ENCODE data around the gene WDR7. TPM values are rescaled to one million over a fixed set of nuclear protein-coding genes. Genes with fewer than 3 reads are reported as not detected.

WDR7 gene
- total and polyA plus RNA-seq, 2 of the 4 experiments (the other 2 are of a cell fraction): 3.7 to 23.3 TPM

- no peak for ATAC-seq (ENCODE audit: low read depth)
- no peaks in the 10 kb centered on the region for H3K79me1 ChIP-seq (ENCODE audit: low read depth in 1 of 2, low read length in 2 of 2)
- intact Hi-C loops (cut with micrococcal nuclease): loop anchor here (2.0 to 5.0 kb wide), 2 partner anchors 151 to 682 kb away; no protein-coding TSS in a partner anchor
- ChIA-PET POLR2A (ENCODE audit: unreplicated experiment) (no interaction called here), CTCF (no interaction called here)
- H3K4ac ChIP-seq (ENCODE audit: low read depth, low read length): no peak overlapping the region
- no peak overlapping the region for H3K23ac ChIP-seq (ENCODE audit: low read depth, low read length)
- H2AK5ac ChIP-seq (ENCODE audit: low read depth, low read length): no peak overlapping the region
- H3K9me1 ChIP-seq (ENCODE audit: insufficient read depth, low read length): no peaks in the 10 kb centered on the region
- H3K27me3 ChIP-seq (ENCODE audit: control insufficient read depth, insufficient read depth, low read length): no peaks in the 10 kb centered on the region
- H3K9ac ChIP-seq (ENCODE audit: low read depth, low read length): no peak overlapping the region
- no peaks in the 10 kb centered on the region for H3K9me3 ChIP-seq (ENCODE audit: control insufficient read depth, insufficient read depth, low read length)
- H3K36me3 ChIP-seq (ENCODE audit: control insufficient read depth, insufficient read depth, low read length): no peaks in the 10 kb centered on the region
- no peak overlapping the region for H3K14ac ChIP-seq (replicated peaks; ENCODE audit: low read depth, low read length)
- in situ Hi-C loops (cut with MboI; ENCODE audit: low sequenced_read_pairs): no loop called here
- no peak overlapping the region for H4K8ac ChIP-seq (ENCODE audit: low read depth in 2 of 2, low read length in 2 of 2)
- H3K27ac ChIP-seq (ENCODE audit: insufficient read depth, low read length): no peak overlapping the region
- no peak overlapping the region for H2BK15ac ChIP-seq (ENCODE audit: low read depth, low read length)
- no peak overlapping the region for H4K91ac ChIP-seq (ENCODE audit: insufficient read depth, low read depth, low read length)
- dilution Hi-C loops (cut with HindIII; ENCODE audit: low sequenced_read_pairs, unreplicated experiment): no loop called here
- no peak overlapping the region for H2BK5ac ChIP-seq (ENCODE audit: low read depth, low read length, poor library complexity, severe bottlenecking)
- no peak overlapping the region for H2AK9ac ChIP-seq (replicated peaks; ENCODE audit: low read depth, low read length, poor library complexity)
- BruUV-seq (replicated peaks): no TSS peak
- DNase-seq: no peak
- no peak overlapping the region for H4K5ac ChIP-seq (ENCODE audit: low read depth, low read length)
- H3K18ac ChIP-seq (ENCODE audit: low read depth, low read length): no peak overlapping the region
- WGBS, 2 experiments (ENCODE audit: extremely low coverage in 2 of 2, insufficient read length in 1 of 2): no CpG with 5 or more reads among the region's 2 CpGs
- H3K4me2 ChIP-seq (ENCODE audit: low read depth, low read length): no peak overlapping the region
- no peak overlapping the region for H2AFZ ChIP-seq (replicated peaks; ENCODE audit: low read length, poor library complexity)
- H3K56ac ChIP-seq (ENCODE audit: extremely low read depth, insufficient read depth, low read length): no peak overlapping the region
- no peak overlapping the region for H2BK20ac ChIP-seq (ENCODE audit: low read depth, low read length)
- H4K20me1 ChIP-seq (ENCODE audit: insufficient read depth, low read length): no peaks in the 10 kb centered on the region
- TF ChIP-seq RCOR1 (IDR thresholded peaks at IDR 0.05; ENCODE audit: insufficient replicate concordance, low read length) (no peak), RAD21 (IDR thresholded peaks at IDR 0.05; ENCODE audit: low read length) (no peak), USF2 (IDR thresholded peaks at IDR 0.05; ENCODE audit: low read depth, low read length) (no peak), RFX5 (IDR thresholded peaks at IDR 0.05; ENCODE audit: low read depth, low read length) (no peak), CTCF (conservative IDR thresholded peaks at IDR 0.05; ENCODE audit: low read depth, low read length) (no peak)
- no peak overlapping the region for H3K4me3 ChIP-seq (ENCODE audit: insufficient read depth, low read depth, low read length)
- no peak overlapping the region for H2BK120ac ChIP-seq (ENCODE audit: low read depth, low read length)
- H3K4me1 ChIP-seq (ENCODE audit: control insufficient read depth, insufficient read depth, low read length): no peaks in the 10 kb centered on the region; the same call in 1 of the 2 replicates
These were observed 219.8 kb downstream of the WDR7 start for GRCh38 chr18:56870982-56871381.
